Measurements from ENCODE around the gene FSTL5. TPM values are rescaled to one million over a fixed set of nuclear protein-coding genes. Genes with fewer than 3 reads are reported as not detected.

The FSTL5 gene
- total RNA-seq, 2 experiments from 2014 or later = not detected

DNA sequence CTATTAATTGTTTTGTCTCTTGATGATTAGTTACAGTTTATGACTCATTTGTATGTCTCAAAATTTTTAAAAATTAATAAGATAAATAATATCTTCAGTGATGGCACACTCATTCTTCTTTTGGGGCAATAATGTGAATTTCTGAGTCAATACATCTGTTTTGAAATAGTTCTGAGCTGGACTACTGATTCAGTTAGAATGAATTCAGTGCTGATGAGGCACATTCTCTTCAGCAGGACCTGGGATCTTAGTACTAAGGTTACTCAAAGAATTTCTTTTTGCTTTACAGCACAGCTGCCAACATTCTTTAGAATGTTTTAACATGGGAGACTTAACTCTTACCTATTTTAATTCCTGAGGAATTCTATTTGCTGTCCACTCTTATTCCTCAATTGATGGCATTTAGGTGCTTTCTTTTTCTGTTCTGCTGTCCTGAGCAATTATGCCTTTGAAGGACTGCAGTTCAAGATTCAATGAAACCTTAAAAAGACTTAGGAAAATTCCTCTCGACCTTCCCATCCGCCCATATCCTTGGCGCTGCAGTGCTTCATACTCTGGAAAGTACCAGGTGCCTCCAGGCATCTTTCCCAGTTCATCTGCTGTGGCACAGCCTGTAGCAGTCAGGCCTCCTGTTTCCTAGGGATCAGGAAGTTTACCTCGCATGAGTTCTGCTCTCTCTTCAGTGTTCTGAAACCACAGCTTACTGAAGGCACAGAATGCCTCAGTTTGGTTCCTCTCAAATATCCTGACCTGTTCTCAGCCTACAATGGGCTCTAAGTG is 213.7 kb downstream of the FSTL5 start:
- POLR2A ChIA-PET = no interaction called here
- H3K36me3 Mint-ChIP-seq = no peaks in the 10 kb centered on the region
- no peaks in the 10 kb centered on the region for H3K27me3 Mint-ChIP-seq
- no peaks in the 10 kb centered on the region for H3K9me3 Mint-ChIP-seq
- H3K4me1 Mint-ChIP-seq = no peaks in the 10 kb centered on the region
- ATAC-seq (ENCODE audit: low read depth) (no peak), DNase-seq (no peak)
- H3K27ac Mint-ChIP-seq = no peak overlapping the region
- no peak overlapping the region for H3K4me3 Mint-ChIP-seq

DNA sequence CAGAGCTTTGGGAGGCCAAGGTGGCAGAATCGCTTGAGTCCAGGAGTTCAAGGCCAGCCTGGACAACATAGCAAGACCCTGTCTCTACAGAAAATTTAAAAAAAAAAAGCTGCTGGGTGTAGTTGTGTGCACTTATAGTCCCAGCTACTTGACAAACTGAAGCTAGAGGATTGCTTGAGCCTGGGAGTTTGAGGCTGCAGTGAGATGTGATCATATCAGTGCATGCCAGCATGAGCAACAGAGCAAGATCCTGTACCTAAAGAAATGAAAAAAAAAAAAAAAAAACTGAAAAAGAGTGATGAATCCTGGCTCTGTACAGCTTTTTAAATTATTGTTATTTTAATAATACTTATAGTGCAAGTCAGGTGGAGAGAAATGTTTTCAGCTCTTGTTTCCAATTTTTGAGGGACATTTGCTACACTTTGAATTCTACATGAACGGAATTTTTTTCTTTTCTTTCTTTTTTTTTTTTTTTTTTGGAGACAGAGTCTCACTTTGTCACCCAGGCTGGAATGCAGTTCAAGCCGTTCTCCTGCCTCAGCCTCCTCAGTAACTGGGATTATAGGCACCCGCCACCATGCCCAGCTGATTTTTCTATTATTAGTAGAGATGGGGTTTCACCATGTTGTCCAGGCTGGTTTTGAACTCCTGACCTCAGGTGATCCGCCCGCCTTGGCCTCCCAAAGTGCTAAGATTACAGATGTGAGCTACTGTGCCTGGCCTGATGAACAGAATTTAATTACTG is 215.6 kb downstream of the FSTL5 start:
- Mint-ChIP-seq H3K9me3 (no peaks in the 10 kb centered on the region), H3K4me1 (no peaks in the 10 kb centered on the region), H3K36me3 (no peaks in the 10 kb centered on the region), H3K4me3 (no peak overlapping the region), H3K27ac (no peak overlapping the region), H3K27me3 (no peaks in the 10 kb centered on the region)
- DNase-seq = no peak
- no peak for ATAC-seq (ENCODE audit: low read depth)
- POLR2A ChIA-PET = no interaction called here

DNA sequence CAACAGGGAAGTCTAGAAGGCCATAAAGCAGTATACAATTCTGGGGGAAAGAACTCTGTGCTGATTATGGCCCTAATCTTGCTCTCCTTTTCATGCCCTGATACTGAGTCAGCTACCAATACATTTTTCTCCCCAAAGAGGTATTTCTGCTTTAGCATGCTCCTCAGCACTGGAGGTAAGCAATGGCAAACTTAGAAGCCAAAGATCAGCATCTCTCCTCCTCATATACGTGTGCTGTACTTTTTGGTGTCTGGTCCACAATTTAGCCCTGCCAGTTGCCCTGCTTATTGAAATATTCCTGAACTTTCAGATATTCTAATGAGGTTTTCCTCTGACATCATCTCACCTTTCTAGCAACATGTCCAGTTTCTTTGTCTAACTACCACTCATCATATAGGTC is 226.2 kb downstream of the FSTL5 start:
- H3K9me3 Mint-ChIP-seq = peaks cover 2% of the 10 kb centered on the region
- no peaks in the 10 kb centered on the region for H3K27me3 Mint-ChIP-seq
- H3K4me3 Mint-ChIP-seq = no peak overlapping the region
- no peak for DNase-seq
- H3K4me1 Mint-ChIP-seq = no peaks in the 10 kb centered on the region
- no peak overlapping the region for H3K27ac Mint-ChIP-seq
- ATAC-seq (ENCODE audit: low read depth) = no peak
- H3K36me3 Mint-ChIP-seq = no peaks in the 10 kb centered on the region
- POLR2A ChIA-PET = no interaction called here

DNA sequence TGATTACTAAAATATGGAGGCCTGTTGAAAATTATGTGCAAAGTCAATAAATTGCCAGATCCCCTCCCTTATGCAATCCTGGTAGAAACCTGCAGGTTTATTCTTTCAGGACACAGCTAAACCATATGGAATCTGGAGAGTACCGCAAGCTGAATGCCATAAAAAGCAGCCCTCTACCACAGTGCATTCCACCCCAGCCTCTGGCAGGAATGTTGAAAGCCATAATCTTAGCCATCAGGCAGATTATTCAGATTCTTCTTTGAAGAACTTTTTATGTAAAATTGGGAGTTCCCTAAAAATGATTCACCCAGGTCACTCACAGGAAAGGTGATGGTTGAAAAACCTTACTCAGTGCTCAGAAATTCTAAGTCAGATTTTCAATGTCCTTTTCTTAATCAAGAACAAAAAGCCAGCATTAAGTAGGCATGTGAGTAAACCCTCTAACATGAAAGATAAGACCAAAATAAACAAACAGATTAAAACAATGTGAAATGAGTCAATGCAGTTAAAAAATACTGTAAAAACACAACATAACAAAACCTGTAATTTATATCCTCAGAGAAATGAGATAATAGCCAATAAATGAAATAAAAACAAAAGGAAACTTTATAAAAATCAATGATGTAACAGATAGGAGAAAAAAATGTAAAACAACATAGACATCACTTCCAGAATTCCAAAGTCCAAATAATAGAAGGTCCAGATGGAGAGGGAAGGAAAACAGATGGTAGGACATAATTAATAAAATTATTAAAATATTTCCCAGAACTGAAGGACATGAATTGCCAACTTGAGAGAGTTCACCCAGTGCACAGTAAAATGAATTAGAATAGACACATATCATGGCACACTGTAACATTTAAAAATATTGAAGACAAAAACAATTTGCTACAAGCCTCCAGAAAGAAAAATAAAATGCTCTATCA is 226.9 kb downstream of the FSTL5 start:
- Mint-ChIP-seq H3K4me1 (no peaks in the 10 kb centered on the region), H3K9me3 (peaks cover 2% of the 10 kb centered on the region), H3K4me3 (no peak overlapping the region), H3K36me3 (no peaks in the 10 kb centered on the region), H3K27me3 (no peaks in the 10 kb centered on the region), H3K27ac (no peak overlapping the region)
- DNase-seq (no peak), ATAC-seq (ENCODE audit: low read depth) (no peak)
- POLR2A ChIA-PET = no interaction called here

DNA sequence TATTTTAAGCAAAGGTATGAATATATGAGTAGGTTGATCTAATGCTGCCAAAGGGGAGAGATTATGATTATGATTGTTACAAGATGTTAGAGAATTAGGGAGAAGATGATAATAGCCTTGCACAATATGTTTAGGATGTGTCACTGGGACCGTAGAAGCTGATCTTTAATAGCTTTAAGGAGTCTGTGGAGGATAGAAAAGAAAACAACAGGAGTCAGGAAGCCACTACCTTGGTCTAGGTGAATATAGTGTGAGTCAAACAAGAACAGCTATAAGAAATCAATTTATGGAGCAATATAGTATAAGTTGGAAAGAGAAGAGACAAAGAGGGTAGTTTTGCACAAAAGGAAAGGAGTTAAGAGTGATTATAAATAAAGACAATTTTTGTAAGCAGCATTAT is 232.7 kb downstream of the FSTL5 start:
- Mint-ChIP-seq H3K4me3 (no peak overlapping the region), H3K9me3 (no peaks in the 10 kb centered on the region), H3K27me3 (no peaks in the 10 kb centered on the region), H3K4me1 (no peaks in the 10 kb centered on the region), H3K36me3 (no peaks in the 10 kb centered on the region), H3K27ac (no peak overlapping the region)
- ATAC-seq (ENCODE audit: low read depth) = no peak
- DNase-seq = no peak
- POLR2A ChIA-PET = no interaction called here

DNA sequence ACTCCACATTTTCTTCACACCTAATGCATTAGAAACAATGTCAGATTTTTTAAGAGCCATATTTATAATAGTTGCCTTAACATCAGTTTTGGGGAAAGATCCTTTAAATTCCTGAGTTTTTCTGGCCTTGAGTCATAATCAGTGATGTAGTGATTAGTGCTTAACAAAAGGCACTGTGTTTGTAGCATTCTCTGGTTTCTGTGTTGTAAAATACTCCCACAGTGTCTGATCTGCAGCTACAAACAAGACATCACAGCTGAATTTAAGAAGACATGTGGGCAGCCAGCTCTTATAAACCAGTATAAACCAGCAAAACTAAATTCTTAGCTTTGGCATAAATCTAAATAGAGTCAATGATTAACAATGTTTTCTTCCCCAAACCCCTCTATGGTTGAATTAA is 233.8 kb downstream of the FSTL5 start:
- no peak overlapping the region for H3K4me3 Mint-ChIP-seq
- no peak for ATAC-seq (ENCODE audit: low read depth)
- H3K9me3 Mint-ChIP-seq = no peaks in the 10 kb centered on the region
- no peaks in the 10 kb centered on the region for H3K27me3 Mint-ChIP-seq
- no peak overlapping the region for H3K27ac Mint-ChIP-seq
- POLR2A ChIA-PET = no interaction called here
- no peaks in the 10 kb centered on the region for H3K36me3 Mint-ChIP-seq
- H3K4me1 Mint-ChIP-seq = no peaks in the 10 kb centered on the region
- DNase-seq = no peak

DNA sequence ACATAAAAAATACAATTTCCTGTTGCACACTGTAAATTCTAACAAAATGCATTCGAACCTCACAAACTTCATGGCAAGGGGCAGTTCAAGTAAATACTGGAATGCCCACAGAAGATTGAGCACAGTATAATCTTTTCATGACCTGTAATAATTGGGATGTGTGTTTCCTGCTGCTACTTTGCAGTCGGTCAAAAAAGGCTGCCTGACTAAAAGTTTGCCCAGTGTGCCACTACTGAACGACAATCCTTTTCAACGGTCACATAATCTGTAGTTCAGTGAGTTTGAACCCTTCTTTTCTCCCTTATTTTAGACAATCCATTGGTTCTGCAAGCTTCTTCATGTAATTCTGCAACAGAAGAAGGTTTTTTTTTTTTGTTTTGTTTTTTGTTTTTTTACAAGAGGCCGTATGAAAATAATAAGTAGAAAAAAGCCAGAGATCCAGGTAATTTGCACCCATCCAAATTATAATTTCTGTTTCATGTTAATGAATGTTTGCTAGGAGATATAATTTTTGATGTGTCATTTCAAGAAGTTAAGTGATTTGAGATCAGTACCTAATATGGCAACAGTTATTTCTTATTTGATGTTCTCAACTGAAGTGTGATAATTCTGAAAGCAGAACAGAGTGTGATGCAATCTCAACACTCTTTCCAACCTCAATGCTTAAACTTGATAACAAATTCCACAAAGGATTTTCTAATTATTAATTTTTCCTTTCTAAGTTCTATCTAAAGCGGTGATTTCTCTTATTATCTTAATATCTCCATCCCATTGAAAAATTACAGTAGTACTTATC is 237.6 kb downstream of the FSTL5 start:
- H3K9me3 Mint-ChIP-seq = no peaks in the 10 kb centered on the region
- no peaks in the 10 kb centered on the region for H3K27me3 Mint-ChIP-seq
- H3K27ac Mint-ChIP-seq = no peak overlapping the region
- ATAC-seq (ENCODE audit: low read depth) (no peak), DNase-seq (no peak)
- no peaks in the 10 kb centered on the region for H3K36me3 Mint-ChIP-seq
- no peak overlapping the region for H3K4me3 Mint-ChIP-seq
- H3K4me1 Mint-ChIP-seq = no peaks in the 10 kb centered on the region
- POLR2A ChIA-PET = no interaction called here

DNA sequence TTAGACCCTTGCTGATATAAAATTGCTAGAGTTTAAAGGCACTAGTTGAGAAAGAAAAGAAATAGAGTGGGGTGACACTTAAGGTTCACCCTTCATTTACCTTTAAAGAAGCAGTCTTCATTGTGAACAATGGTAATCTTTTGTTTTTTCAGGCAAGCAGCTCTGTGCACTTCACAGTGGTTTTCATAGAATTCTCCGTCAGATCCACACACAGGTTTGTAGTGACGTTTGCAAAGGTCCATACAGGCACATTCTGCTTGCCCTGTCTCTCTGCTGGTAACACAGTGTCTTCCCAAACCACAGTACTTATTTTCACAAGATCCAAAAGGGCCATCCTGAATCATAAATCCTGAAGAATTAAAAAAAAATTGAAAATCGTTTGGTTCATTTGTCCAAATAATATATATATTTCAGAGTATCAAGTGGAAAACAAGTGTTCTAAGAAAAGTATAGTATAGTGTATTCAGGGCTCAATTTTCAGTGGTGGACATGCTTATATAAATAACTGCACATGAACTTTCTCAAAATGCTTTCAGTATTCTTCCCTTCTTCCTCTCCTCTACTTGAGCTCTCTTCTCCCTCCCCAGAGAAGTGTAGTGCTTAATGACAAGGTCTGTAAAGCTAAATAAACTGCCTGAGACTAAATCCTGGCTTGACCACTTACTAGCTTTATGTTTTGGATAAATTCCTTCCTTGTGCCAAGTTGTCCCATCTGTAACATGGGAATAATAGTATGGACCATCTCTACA is 243.3 kb downstream of the FSTL5 start:
- Mint-ChIP-seq H3K4me1 (no peaks in the 10 kb centered on the region), H3K9me3 (no peaks in the 10 kb centered on the region), H3K4me3 (no peak overlapping the region), H3K27me3 (no peaks in the 10 kb centered on the region), H3K36me3 (no peaks in the 10 kb centered on the region), H3K27ac (no peak overlapping the region)
- no peak for DNase-seq
- POLR2A ChIA-PET = no interaction called here
- no peak for ATAC-seq (ENCODE audit: low read depth)

DNA sequence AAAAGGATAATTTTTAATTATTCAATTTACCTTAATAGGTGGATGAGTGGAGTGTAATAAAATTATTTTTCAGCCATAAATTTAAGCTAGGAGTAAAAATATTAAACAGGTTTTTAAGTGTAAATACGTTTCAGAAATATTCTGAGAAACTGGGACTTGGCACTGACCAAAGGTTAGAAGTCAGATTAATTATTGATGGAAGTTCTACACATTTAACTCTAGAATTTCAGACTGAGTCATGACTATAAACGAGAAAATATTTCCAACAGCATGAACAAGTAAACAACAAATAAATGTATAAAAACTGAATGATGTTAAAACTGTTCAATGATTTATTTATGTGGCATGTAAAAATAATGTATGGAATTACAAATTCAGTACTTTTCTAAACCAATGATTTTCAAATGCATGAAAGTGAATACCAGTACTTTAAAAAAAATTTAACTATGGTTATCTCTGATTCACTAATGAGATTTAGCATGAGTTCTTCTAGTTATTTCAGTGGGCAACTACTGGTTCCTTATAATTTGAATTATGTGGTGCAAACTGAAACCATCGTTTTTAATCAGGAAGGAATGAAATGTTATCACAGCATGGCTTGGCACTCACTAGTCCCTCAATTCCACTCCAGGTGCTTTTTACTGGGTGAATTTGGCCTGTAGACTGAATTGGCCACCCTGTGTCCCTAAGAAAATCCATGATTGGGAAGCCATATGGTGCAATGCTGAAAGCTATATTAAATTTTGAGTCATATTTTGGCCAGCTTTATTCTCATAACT is 244.2 kb downstream of the FSTL5 start:
- Mint-ChIP-seq H3K4me3 (no peak overlapping the region), H3K9me3 (no peaks in the 10 kb centered on the region), H3K4me1 (no peaks in the 10 kb centered on the region), H3K27me3 (no peaks in the 10 kb centered on the region), H3K36me3 (no peaks in the 10 kb centered on the region), H3K27ac (no peak overlapping the region)
- no peak for ATAC-seq (ENCODE audit: low read depth)
- no peak for DNase-seq
- POLR2A ChIA-PET = no interaction called here

DNA sequence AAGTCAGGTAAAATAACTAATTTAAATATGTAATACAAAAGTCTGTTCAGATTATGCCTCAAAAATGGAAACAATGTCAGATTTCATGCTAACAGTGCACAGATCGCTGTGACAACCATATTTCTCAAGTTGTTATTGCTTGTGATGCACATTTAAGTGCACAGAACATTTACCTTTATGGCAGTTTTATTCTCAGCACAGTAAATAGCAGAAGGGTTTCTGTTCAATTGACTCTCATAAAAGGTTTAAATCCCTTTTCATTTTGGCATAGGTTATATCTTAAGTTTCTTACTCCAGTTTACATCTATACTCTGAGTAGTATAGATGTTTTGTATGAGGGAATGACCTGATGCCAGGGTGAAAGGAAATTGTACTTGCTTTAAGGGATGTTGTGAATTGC is 247.8 kb downstream of the FSTL5 start:
- no peaks in the 10 kb centered on the region for H3K27me3 Mint-ChIP-seq
- H3K4me3 Mint-ChIP-seq = no peak overlapping the region
- no peak overlapping the region for H3K27ac Mint-ChIP-seq
- no peaks in the 10 kb centered on the region for H3K9me3 Mint-ChIP-seq
- ATAC-seq (ENCODE audit: low read depth) = no peak
- POLR2A ChIA-PET = no interaction called here
- no peak for DNase-seq
- H3K4me1 Mint-ChIP-seq = no peaks in the 10 kb centered on the region
- no peaks in the 10 kb centered on the region for H3K36me3 Mint-ChIP-seq

DNA sequence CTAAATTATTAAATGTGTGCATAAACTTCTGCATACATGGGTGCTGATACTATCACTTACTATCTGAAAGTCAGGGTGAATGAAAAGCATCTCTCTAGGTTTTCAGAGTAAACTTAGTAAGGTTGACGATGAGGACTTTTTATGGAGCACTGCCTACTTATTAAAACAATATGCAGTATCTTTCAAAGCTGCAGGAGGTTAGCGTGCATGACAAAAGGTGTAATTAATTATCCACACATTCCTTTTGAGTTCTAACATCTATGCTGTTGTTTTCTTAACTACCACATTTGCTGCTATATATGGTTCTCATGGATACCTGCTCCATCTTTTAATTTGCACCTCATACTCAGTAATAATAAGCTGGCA is 256.2 kb downstream of the FSTL5 start:
- H3K9me3 Mint-ChIP-seq = no peaks in the 10 kb centered on the region
- H3K27ac Mint-ChIP-seq = no peak overlapping the region
- H3K4me3 Mint-ChIP-seq = no peak overlapping the region
- POLR2A ChIA-PET = no interaction called here
- no peaks in the 10 kb centered on the region for H3K36me3 Mint-ChIP-seq
- DNase-seq (no peak), ATAC-seq (ENCODE audit: low read depth) (no peak)
- no peaks in the 10 kb centered on the region for H3K4me1 Mint-ChIP-seq
- H3K27me3 Mint-ChIP-seq = no peaks in the 10 kb centered on the region

Measured in activated naive CD8-positive, alpha-beta T cell treated with anti-CD3 and anti-CD28 coated beads, Interleukin-2, amount 10 ng/mL, durations not matched to agents 7 days and 5 days (primary cell).